H1 (cell line): Measurements from ENCODE around the gene LRRC28. TPM values are rescaled to one million over a fixed set of nuclear protein-coding genes. Genes with fewer than 3 reads are reported as not detected.

ENCODE experiments used
- CTCF ChIA-PET: fragments of 300-600 bp; sonication (Branson Sonifier 250); formaldehyde crosslinking; loops from one replicate; lab custom pipeline; 2021; ENCODE audit not compliant: partially characterized antibody; lab: Charles Lee
- POLR2A ChIA-PET: fragments of 300-600 bp; sonication (Branson Sonifier 250); formaldehyde crosslinking; loops from one replicate; lab custom pipeline; 2021; ENCODE audit warnings: inconsistent platforms; ENCODE audit not compliant: partially characterized antibody; lab: Charles Lee
- DNase-seq, 2 experiments: peaks; one replicate each; pipeline versions ENCODE4 v3.0.0 to v3.0.0-alpha.2; 2010 to 2022; ENCODE audit warnings: low spot score in 2 of 2, low read depth in 1 of 2, mixed read lengths in 1 of 2
- FAIRE-seq: peaks from 2 replicates; lab custom pipeline; 2011; peaks lifted over from hg19 to GRCh38; lab: Jason Lieb, UNC
- H2AFZ ChIP-seq: 2 replicates; pipeline ENCODE4 v1.8.1; 2012; ENCODE audit warnings: low read length, inconsistent platforms
- H2AK5ac ChIP-seq: 2 replicates; pipeline ENCODE4 v1.6.1; 2013; ENCODE audit warnings: low read depth, low read length
- H2BK120ac ChIP-seq: replicated peaks from 2 replicates; pipeline ENCODE3; 2013; ENCODE audit warnings: low read depth, low read length, inconsistent platforms
- H2BK12ac ChIP-seq: 2 replicates; pipeline ENCODE4 v1.6.1; 2013; ENCODE audit warnings: low read depth, low read length
- H2BK15ac ChIP-seq: 2 replicates; pipeline ENCODE4 v1.6.1; 2013; ENCODE audit warnings: low read length
- H2BK20ac ChIP-seq: 2 replicates; pipeline ENCODE4 v1.6.1; 2013; ENCODE audit warnings: low read length
- H2BK5ac ChIP-seq: 2 replicates; pipeline ENCODE4 v1.6.1; 2013; ENCODE audit warnings: low read depth, low read length
- H3K14ac ChIP-seq: 2 replicates; pipeline ENCODE4 v1.6.1; 2013; ENCODE audit warnings: inconsistent platforms; ENCODE audit not compliant: insufficient read length
- H3K18ac ChIP-seq: 2 replicates; pipeline ENCODE4 v1.6.1; 2013; ENCODE audit warnings: low read length; ENCODE audit errors: extremely low read depth
- H3K23ac ChIP-seq: 2 replicates; pipeline ENCODE4 v1.6.1; 2013; ENCODE audit warnings: inconsistent platforms; ENCODE audit not compliant: insufficient read length
- H3K23me2 ChIP-seq: 2 replicates; pipeline ENCODE4 v1.6.1; 2013; ENCODE audit warnings: low read depth, low read length
- H3K27ac ChIP-seq: 2 replicates; pipeline ENCODE4 v1.6.1; 2011; ENCODE audit warnings: low read depth, low read length, inconsistent platforms
- H3K27me3 ChIP-seq, 4 experiments: replicated peaks in 1 of 4; 1 replicate in 1 of 4; 2 replicates in 3 of 4; pipeline versions ENCODE4 v1.6.1 to v1.8.1; 2011 to 2013; ENCODE audit warnings: low read length in 3 of 4, mild to moderate bottlenecking in 3 of 4, inconsistent platforms in 2 of 4, mixed read lengths in 2 of 4, moderate library complexity in 1 of 4; ENCODE audit not compliant: control insufficient read depth in 3 of 4, insufficient read depth in 3 of 4; ENCODE audit errors: extremely low read depth in 1 of 4
- H3K36me3 ChIP-seq, 4 experiments: 2 replicates each; pipeline versions ENCODE4 v1.6.1 to v1.8.1; 2011 to 2013; ENCODE audit warnings: mild to moderate bottlenecking in 4 of 4, low read length in 3 of 4, moderate library complexity in 2 of 4, control low read depth in 1 of 4, inconsistent platforms in 1 of 4; ENCODE audit not compliant: insufficient read depth in 4 of 4, control insufficient read depth in 2 of 4
- H3K4ac ChIP-seq: replicated peaks from 2 replicates; pipeline ENCODE3; 2013; ENCODE audit warnings: low read length, low read depth, mixed read lengths, inconsistent platforms; ENCODE audit not compliant: insufficient read length
- H3K4me1 ChIP-seq, 4 experiments: replicated peaks in 1 of 4; 1 replicate in 1 of 4; 2 replicates in 3 of 4; pipeline versions ENCODE4 v1.6.1 to v1.8.1; 2011 to 2013; ENCODE audit warnings: low read length in 3 of 4, inconsistent platforms in 2 of 4, mixed read lengths in 1 of 4; ENCODE audit not compliant: insufficient read depth in 4 of 4, control insufficient read depth in 3 of 4
- H3K4me2 ChIP-seq, 2 experiments: 2 replicates each; pipeline versions ENCODE4 v1.6.1 to v1.8.1; 2011 to 2013; ENCODE audit warnings: low read depth in 2 of 2, low read length in 2 of 2, control low read depth in 1 of 2, inconsistent platforms in 1 of 2, mild to moderate bottlenecking in 1 of 2; ENCODE audit not compliant: insufficient read depth in 1 of 2
- H3K4me3 ChIP-seq, 4 experiments: fragments of 200-600, 300-600 bp in 1 of 4; sonication (generic), shearing (Covaris generic), sonication (Bioruptor Twin) in 1 of 4; 2 replicates each; pipeline versions ENCODE4 v1.5.1 to v1.8.1; 2011 to 2016; ENCODE audit warnings: low read length in 4 of 4, low read depth in 3 of 4, control low read depth in 2 of 4, inconsistent platforms in 2 of 4, mild to moderate bottlenecking in 2 of 4, mixed read lengths in 1 of 4, moderate library complexity in 1 of 4; ENCODE audit not compliant: insufficient read depth in 2 of 4; ENCODE audit errors: extremely low read depth in 1 of 4
- H3K56ac ChIP-seq: replicated peaks from 2 replicates; pipeline ENCODE3; 2013; ENCODE audit warnings: low read depth, mild to moderate bottlenecking, mixed read lengths, low read length, inconsistent platforms; ENCODE audit not compliant: insufficient read length
- H3K79me1 ChIP-seq: 2 replicates; pipeline ENCODE4 v1.6.1; 2013; ENCODE audit warnings: low read depth, low read length, control low read depth
- H3K79me2 ChIP-seq, 2 experiments: 2 replicates each; pipeline versions ENCODE4 v1.6.1 to v1.8.1; 2012 to 2013; ENCODE audit warnings: low read length in 2 of 2, mild to moderate bottlenecking in 2 of 2, inconsistent platforms in 1 of 2; ENCODE audit not compliant: insufficient read depth in 2 of 2, control insufficient read depth in 1 of 2
- H3K9ac ChIP-seq, 4 experiments: replicated peaks in 1 of 4; 1 replicate in 1 of 4; 2 replicates in 3 of 4; pipeline versions ENCODE4 v1.6.1 to v1.8.1; 2011 to 2013; ENCODE audit warnings: low read depth in 3 of 4, low read length in 3 of 4, control low read depth in 2 of 4, mild to moderate bottlenecking in 2 of 4, moderate library complexity in 2 of 4, inconsistent platforms in 1 of 4; ENCODE audit errors: extremely low read depth in 1 of 4
- H3K9me3 ChIP-seq, 2 experiments: 2 replicates each; pipeline versions ENCODE4 v1.6.1 to v1.8.1; 2012 to 2013; ENCODE audit warnings: mild to moderate bottlenecking in 2 of 2, moderate library complexity in 2 of 2, control low read depth in 1 of 2, inconsistent platforms in 1 of 2, low read depth in 1 of 2, low read length in 1 of 2, mixed read lengths in 1 of 2; ENCODE audit not compliant: insufficient read depth in 2 of 2
- H4K20me1 ChIP-seq, 2 experiments: replicated peaks in 1 of 2; 2 replicates each; pipeline versions ENCODE3 to v1.8.1; 2011 to 2013; ENCODE audit warnings: inconsistent platforms in 2 of 2, low read length in 2 of 2, mild to moderate bottlenecking in 1 of 2; ENCODE audit not compliant: insufficient read depth in 2 of 2, control insufficient read depth in 1 of 2
- H4K5ac ChIP-seq: 2 replicates; pipeline ENCODE4 v1.6.1; 2013; ENCODE audit warnings: low read length, low read depth, mixed read lengths, inconsistent platforms; ENCODE audit not compliant: insufficient read length
- H4K8ac ChIP-seq: 2 replicates; pipeline ENCODE4 v1.8.0; 2013; ENCODE audit warnings: mild to moderate bottlenecking, moderate library complexity, low read length, inconsistent platforms; ENCODE audit not compliant: insufficient read depth; ENCODE audit errors: extremely low read depth
- H4K91ac ChIP-seq: replicated peaks from 2 replicates; pipeline ENCODE3; 2013; ENCODE audit warnings: low read length, mixed read lengths, inconsistent platforms; ENCODE audit not compliant: insufficient read length
- GABPA ChIP-seq: IDR thresholded peaks from 2 replicates; pipeline ENCODE4 v1.6.1; 2011; ENCODE audit warnings: mild to moderate bottlenecking, low read length, moderate library complexity, borderline replicate concordance; ENCODE audit not compliant: insufficient read depth
- SIX5 ChIP-seq: IDR thresholded peaks from 2 replicates; pipeline ENCODE4 v1.6.1; 2011; ENCODE audit warnings: mild to moderate bottlenecking, low read depth, low read length
- WGBS, 2 experiments: shearing (Covaris generic) in 1 of 2; methylation state at CpG; one replicate each; pipeline versions ENCODE4 v1.1.6 to v1.1.7; 2013 to 2015; ENCODE audit warnings: low lambda C conversion rate in 2 of 2, mixed read lengths in 2 of 2, inconsistent platforms in 1 of 2, low coverage in 1 of 2, missing lambda C conversion rate in 1 of 2; ENCODE audit not compliant: insufficient replicate concordance in 2 of 2, insufficient coverage in 1 of 2, insufficient read length in 1 of 2; ENCODE audit errors: extremely low coverage in 1 of 2, missing lambda C conversion rate in 1 of 2; 5-methylcytosine and 5-hydroxymethylcytosine counted together
- polyA plus RNA-seq, 7 experiments: library from polyadenylated mRNA; depleted of rRNA in 3 of 7; stranded (reverse) in 5 of 7; unstranded in 2 of 7; fragments of >200 nt in 5 of 7; fragments of 200-250 nt in 2 of 7; gene quantifications; 1 replicate in 5 of 7; 2 replicates in 1 of 7; 4 replicates in 1 of 7; pipeline versions ENCODE4 v1.2.1 to v1.2.3, GENCODE V29; 2011 to 2013; ENCODE audit warnings: missing spikeins in 2 of 7, mixed read lengths in 2 of 7
- total RNA-seq: library from RNA; stranded (reverse); fragmentation: NEBNext Ultra II Directional; extraction: Animal tissue kit (Norgen Biotek cat#: 25700); gene quantifications from 2 replicates; pipeline ENCODE4 v1.2.1, GENCODE V29; 2021

LRRC28 gene
- total and polyA plus RNA-seq, 2 of the 8 experiments (the other 6 are each of a cell fraction or from before 2014, with no cell fraction given), result 20.2 to 23.3 TPM

- Histone ChIP-seq H4K20me1 (peaks cover 0 to 2% of the 10 kb centered on the region in 2 experiments), H3K14ac (no peak overlapping the region), H3K9me3 (no peaks in the 10 kb centered on the region), H4K8ac (no peak overlapping the region), H3K36me3 (no peaks in the 10 kb centered on the region), H3K4me3 (no peak overlapping the region), H3K23me2 (no peaks in the 10 kb centered on the region), H3K27me3 (no peaks in the 10 kb centered on the region), H3K4me1 (no peaks in the 10 kb centered on the region), H2BK12ac (no peak overlapping the region), H3K4ac (no peak overlapping the region), H3K4me2 (no peak overlapping the region), H3K23ac (no peak overlapping the region), H3K79me1 (no peaks in the 10 kb centered on the region), H2AFZ (no peak overlapping the region; the same call in 1 of the 2 replicates), H3K9ac (no peak overlapping the region), H2BK120ac (no peak overlapping the region), H3K79me2 (no peaks in the 10 kb centered on the region), H4K91ac (no peak overlapping the region), H3K27ac (no peak overlapping the region), H3K18ac (no peak overlapping the region), H2BK20ac (no peak overlapping the region), H3K56ac (no peak overlapping the region), H2AK5ac (no peak overlapping the region), H2BK5ac (no peak overlapping the region), H2BK15ac (no peak overlapping the region), H4K5ac (no peak overlapping the region)
- POLR2A ChIA-PET, result interaction anchor here (0.6 kb wide), 1 partner anchor 260 kb away, joined by 3 read pairs; no protein-coding TSS in a partner anchor
- TF ChIP-seq GABPA, result no peak
- no peak for TF ChIP-seq SIX5
- WGBS, 2 experiments, result 81% methylated on average over 4 of the region's 4 CpGs; no CpG with 5 or more reads in 1 of the 2 experiments
- no peak for FAIRE-seq
- no peak for DNase-seq
- CTCF ChIA-PET, result interaction anchor here (1.0 to 4.3 kb wide), 12 partner anchors 13 to 298 kb away, joined by 3 to 53 read pairs (median 7); no protein-coding TSS in a partner anchor
These were observed 159.2 kb downstream of the LRRC28 start for GRCh38 chr15:99410477-99410876.
